Liver (tissue), 9 donors: ENCODE results near the gene UNC80. TPM values are rescaled to one million over a fixed set of nuclear protein-coding genes. Genes with fewer than 3 reads are reported as not detected.

ENCODE experiments used
- DNase-seq: peaks from one replicate; pipeline ENCODE4 v3.0.0-alpha.2; 2017; ENCODE audit warnings: low spot score
- H3K27ac ChIP-seq, 2 donors: one replicate each; pipeline ENCODE4 v1.7.0; 2013; ENCODE audit warnings: inconsistent platforms in 2 of 2, low read length in 2 of 2, control low read depth in 1 of 2, low read depth in 1 of 2, mild to moderate bottlenecking in 1 of 2
- H3K27me3 ChIP-seq, 4 donors: one replicate each; pipeline versions ENCODE4 v1.6.1 to v1.7.0; 2013; ENCODE audit warnings: low read length in 3 of 4, inconsistent platforms in 1 of 4, mild to moderate bottlenecking in 1 of 4, moderate library complexity in 1 of 4; ENCODE audit not compliant: control insufficient read depth in 4 of 4, insufficient read depth in 4 of 4
- H3K36me3 ChIP-seq, 4 donors: one replicate each; pipeline versions ENCODE4 v1.6.1 to v1.7.0; 2013; ENCODE audit warnings: low read length in 3 of 4, mild to moderate bottlenecking in 3 of 4, low read depth in 1 of 4, moderate library complexity in 1 of 4; ENCODE audit not compliant: control insufficient read depth in 4 of 4, insufficient read depth in 3 of 4
- H3K4me1 ChIP-seq, 4 donors: one replicate each; pipeline versions ENCODE4 v1.6.1 to v1.7.0; 2013; ENCODE audit warnings: low read length in 3 of 4, mild to moderate bottlenecking in 3 of 4, moderate library complexity in 1 of 4; ENCODE audit not compliant: control insufficient read depth in 4 of 4, insufficient read depth in 4 of 4
- H3K4me3 ChIP-seq, 3 donors: one replicate each; pipeline versions ENCODE4 v1.6.1 to v1.7.0; 2013; ENCODE audit warnings: low read length in 3 of 3, control low read depth in 1 of 3, low read depth in 1 of 3, mild to moderate bottlenecking in 1 of 3
- H3K9ac ChIP-seq, 2 donors: one replicate each; pipeline ENCODE4 v1.7.0; 2013; ENCODE audit warnings: low read length in 2 of 2, mild to moderate bottlenecking in 2 of 2, moderate library complexity in 2 of 2, control low read depth in 1 of 2, low read depth in 1 of 2
- H3K9me3 ChIP-seq, 4 donors: one replicate each; pipeline versions ENCODE4 v1.6.1 to v1.7.0; 2013; ENCODE audit warnings: low read length in 3 of 4; ENCODE audit not compliant: control insufficient read depth in 4 of 4
- ATF3 ChIP-seq: IDR thresholded peaks from 2 replicates; pipeline ENCODE4 v1.6.1; 2016; ENCODE audit warnings: antibody characterized with exemption
- CTCF ChIP-seq: fragments of 150-350 bp; IDR thresholded peaks from 2 replicates; pipeline ENCODE4 v1.5.1; 2017; ENCODE audit warnings: improper control_type of control experiment, low read depth, low read length; ENCODE audit not compliant: missing input control
- FOXA1 ChIP-seq: IDR thresholded peaks from 2 replicates; pipeline ENCODE4 v1.6.1; 2016; ENCODE audit warnings: antibody characterized with exemption
- FOXA2 ChIP-seq: IDR thresholded peaks from 2 replicates; pipeline ENCODE4 v1.6.1; 2016; ENCODE audit warnings: antibody characterized with exemption
- JUND ChIP-seq, 2 donors: IDR thresholded peaks; 2 replicates each; pipeline ENCODE4 v1.6.1; 2016; ENCODE audit warnings: antibody characterized with exemption in 2 of 2
- MAX ChIP-seq: IDR thresholded peaks from 2 replicates; pipeline ENCODE4 v1.6.1; 2016; ENCODE audit warnings: antibody characterized with exemption
- REST ChIP-seq: IDR thresholded peaks from 2 replicates; pipeline ENCODE4 v1.6.1; 2016; ENCODE audit warnings: antibody characterized with exemption, mild to moderate bottlenecking
- RXRA ChIP-seq, 2 donors: IDR thresholded peaks; 2 replicates each; pipeline ENCODE4 v1.6.1; 2017 to 2018; ENCODE audit warnings: antibody characterized with exemption in 2 of 2, mild to moderate bottlenecking in 1 of 2
- SP1 ChIP-seq: IDR thresholded peaks from 2 replicates; pipeline ENCODE4 v1.6.1; 2018; ENCODE audit warnings: antibody characterized with exemption, mild to moderate bottlenecking
- TAF1 ChIP-seq: conservative IDR thresholded peaks from 2 replicates; pipeline ENCODE4 v1.6.1; 2016; ENCODE audit warnings: antibody characterized with exemption, mild to moderate bottlenecking
- YY1 ChIP-seq: IDR thresholded peaks from 2 replicates; pipeline ENCODE4 v1.6.1; 2016; ENCODE audit warnings: antibody characterized with exemption, mild to moderate bottlenecking
- WGBS: extraction: QIAGEN DNeasy Blood & Tissue Kit; methylation state at CpG from one replicate; pipeline ENCODE4 v1.1.7; 2013; 5-methylcytosine and 5-hydroxymethylcytosine counted together
- polyA plus RNA-seq, 2 donors: library from polyadenylated mRNA; stranded (reverse) in 1 of 2; unstranded in 1 of 2; fragments of 200-250 nt in 1 of 2; fragments of >200 nt in 1 of 2; fragmentation: Nextera tagmentation in 1 of 2; extraction: Ambion mirVana in 1 of 2; gene quantifications; one replicate each; pipeline versions ENCODE4 v1.2.1 to v1.2.3, GENCODE V29; 2013 to 2015
- total RNA-seq, 2 donors: library from RNA; depleted of rRNA; stranded (reverse); fragments of >200 nt; gene quantifications; one replicate each; pipeline ENCODE4 v1.2.3, GENCODE V29; 2014
- donor health status: healthy.
- donor health status: healthy.
- donor health status: healthy.
- donor health status: healthy.
- donor health status: healthy.

UNC80 gene
- total and polyA plus RNA-seq, 4 donors = under 0.01 to 0.05 (median 0.02) TPM; not detected in 1

- TF ChIP-seq REST (no peak), SP1 (no peak), TAF1 (no peak), RXRA (IDR thresholded peaks at IDR 0.05) (no peak), YY1 (no peak), FOXA2 (no peak), MAX (no peak), FOXA1 (no peak)
Measured at GRCh38 chr2:209973328-209973727, 201.7 kb downstream of the UNC80 start (continued).

- H3K27ac ChIP-seq = no peak overlapping the region
- 60% methylated on average over 1 of the region's 1 CpG for WGBS
- no peak for DNase-seq
- H3K4me3 ChIP-seq = no peak overlapping the region
- no peaks in the 10 kb centered on the region for H3K9me3 ChIP-seq
- no peak overlapping the region for H3K9ac ChIP-seq
- peaks cover 0 to 6% (median 2%) of the 10 kb centered on the region in 4 donors for H3K4me1 ChIP-seq
- H3K27me3 ChIP-seq = no peaks in the 10 kb centered on the region
- H3K36me3 ChIP-seq = no peaks in the 10 kb centered on the region
- TF ChIP-seq REST = no peak
- no peak for TF ChIP-seq YY1
Measured at GRCh38 chr2:209974576-209974975, 202.9 kb downstream of the UNC80 start.

GRCh38 chr2:209976698-209977385 lies 205.2 kb downstream of the UNC80 start:
- H3K36me3 ChIP-seq = no peaks in the 10 kb centered on the region
- no peak overlapping the region for H3K4me3 ChIP-seq
- no peaks in the 10 kb centered on the region for H3K9me3 ChIP-seq
- TF ChIP-seq ATF3 (no peak), CTCF (no peak), JUND (IDR thresholded peaks at IDR 0.05) (no peak), TAF1 (no peak), REST (no peak)
- DNase-seq = no peak
- no peak overlapping the region for H3K27ac ChIP-seq
- H3K9ac ChIP-seq = no peak overlapping the region
- WGBS = 80% methylated on average over 9 of the region's 9 CpGs
- H3K27me3 ChIP-seq = no peaks in the 10 kb centered on the region
- no peaks in the 10 kb centered on the region for H3K4me1 ChIP-seq
